ENCODE measurements around the gene VARS1.

GRCh38 chr6:31814677-31815024, 19.1 kb upstream of the VARS1 start:
- TF ChIP-seq GATA3 (IDR thresholded peaks at IDR 0.05; ENCODE audit: low read depth, low read length) (no peak), GATA2 (IDR thresholded peaks at IDR 0.05; ENCODE audit: low read depth, low read length) (no peak)
